A549 (cell line): ENCODE data around the gene TCOF1. TPM values are rescaled to one million over a fixed set of nuclear protein-coding genes. Genes with fewer than 3 reads are reported as not detected.

Experiments
- CBX2 ChIP-seq: fragments of 200-600 bp; sonication (generic); IDR thresholded peaks from 2 replicates; pipeline ENCODE4 v1.6.1; 2016; ENCODE audit warnings: low read depth, mild to moderate bottlenecking, borderline replicate concordance
- CBX8 ChIP-seq: fragments of 200-600 bp; sonication (generic); IDR thresholded peaks from 2 replicates; pipeline ENCODE4 v1.6.1; 2016
- CHD4 ChIP-seq: fragments of 200-600 bp; sonication (generic); IDR thresholded peaks from 2 replicates; pipeline ENCODE4 v1.6.1; 2016; ENCODE audit warnings: antibody characterized with exemption, mild to moderate bottlenecking, borderline replicate concordance
- E2F6 ChIP-seq: IDR thresholded peaks from 2 replicates; pipeline ENCODE4 v1.6.1; 2012; ENCODE audit warnings: low read depth, borderline replicate concordance
- EHF ChIP-seq: fragments of 250-450 bp; sonication (Bioruptor Pico); IDR thresholded peaks from 2 replicates; pipeline ENCODE4 v1.5.0; 2020; ENCODE audit warnings: mild to moderate bottlenecking
- ESRRA ChIP-seq: fragments of 150-350 bp; IDR thresholded peaks from 2 replicates; pipeline ENCODE4 v1.6.1; 2014; ENCODE audit warnings: mild to moderate bottlenecking, low read length, borderline replicate concordance
- FOSL2 ChIP-seq, 2 experiments: fragments of 450-650 bp in 1 of 2; fragments of >200 bp in 1 of 2; sonication (Bioruptor Twin) in 1 of 2; formaldehyde crosslinking; IDR thresholded peaks; 2 replicates each; pipeline versions ENCODE4 v1.5.0 to v1.6.1; 2016 to 2020; ENCODE audit warnings: mild to moderate bottlenecking in 1 of 2, moderate library complexity in 1 of 2
- GATA3 ChIP-seq: IDR thresholded peaks from 2 replicates; pipeline ENCODE4 v1.6.1; 2012; ENCODE audit warnings: borderline replicate concordance
- HES2 ChIP-seq: fragments of >200 bp; sonication (Bioruptor Twin); formaldehyde crosslinking; IDR thresholded peaks from 2 replicates; pipeline ENCODE4 v1.6.1; 2016
- HEYL ChIP-seq: fragments of 250-450 bp; sonication (Bioruptor Pico); IDR thresholded peaks from 2 replicates; pipeline ENCODE4 v1.8.0; 2021; ENCODE audit warnings: mild to moderate bottlenecking, moderate library complexity
- HMGXB4 ChIP-seq: fragments of 250-450 bp; sonication (Bioruptor Pico); IDR thresholded peaks from 2 replicates; pipeline ENCODE4 v1.5.0; 2021; ENCODE audit warnings: mild to moderate bottlenecking, moderate library complexity, borderline replicate concordance
- HOXA7 ChIP-seq: fragments of 250-450 bp; sonication (Bioruptor Pico); IDR thresholded peaks from 2 replicates; pipeline ENCODE4 v1.5.0; 2020; ENCODE audit warnings: mild to moderate bottlenecking, moderate library complexity
- HOXB5 ChIP-seq: fragments of 250-450 bp; sonication (Bioruptor Pico); IDR thresholded peaks from 2 replicates; pipeline ENCODE4 v1.5.0; 2020; ENCODE audit warnings: mild to moderate bottlenecking, moderate library complexity
- KDM5A ChIP-seq: fragments of 200-600 bp; sonication (generic); IDR thresholded peaks from 2 replicates; pipeline ENCODE4 v1.6.1; 2016; ENCODE audit warnings: antibody characterized with exemption, mild to moderate bottlenecking
- MAFK ChIP-seq: fragments of 450-650 bp; IDR thresholded peaks from 2 replicates; pipeline ENCODE4 v1.6.1; 2014; ENCODE audit not compliant: partially characterized antibody
- MAZ ChIP-seq: fragments of 150-350 bp; IDR thresholded peaks from 2 replicates; pipeline ENCODE4 v1.6.1; 2014; ENCODE audit warnings: antibody characterized with exemption, low read depth, low read length, borderline replicate concordance
- NR3C1 ChIP-seq: fragments of >200 bp; sonication (Bioruptor Twin); formaldehyde crosslinking; IDR thresholded peaks from 3 replicates; pipeline ENCODE4 v1.6.1; 2017
- PHF8 ChIP-seq: fragments of 200-600 bp; sonication (generic); IDR thresholded peaks from 2 replicates; pipeline ENCODE4 v1.6.1; 2016; ENCODE audit warnings: low read depth, mild to moderate bottlenecking, antibody characterized with exemption, moderate library complexity, borderline replicate concordance
- RAD21 ChIP-seq, 2 experiments: fragments of >200 bp in 1 of 2; sonication (Bioruptor Twin) in 1 of 2; formaldehyde crosslinking in 1 of 2; IDR thresholded peaks in 1 of 2; conservative IDR thresholded peaks in 1 of 2; 2 replicates in 1 of 2; 3 replicates in 1 of 2; pipeline ENCODE4 v1.6.1; 2012 to 2018; ENCODE audit warnings: inconsistent platforms in 1 of 2
- REST ChIP-seq: fragments of 200-600 bp; sonication (generic); IDR thresholded peaks from 2 replicates; pipeline ENCODE4 v1.6.1; 2016; ENCODE audit warnings: antibody characterized with exemption, mild to moderate bottlenecking, moderate library complexity
- RFX5 ChIP-seq: fragments of 450-650 bp; IDR thresholded peaks from 2 replicates; pipeline ENCODE4 v1.7.1; 2014; ENCODE audit warnings: antibody characterized with exemption, mild to moderate bottlenecking, moderate library complexity
- SMC3 ChIP-seq: fragments of >200 bp; sonication (Bioruptor Twin); formaldehyde crosslinking; IDR thresholded peaks from 3 replicates; pipeline ENCODE4 v1.6.1; 2018; ENCODE audit warnings: inconsistent platforms
- SREBF2 ChIP-seq: fragments of 450-650 bp; IDR thresholded peaks from 2 replicates; pipeline ENCODE4 v1.6.1; 2014; ENCODE audit warnings: mild to moderate bottlenecking, moderate library complexity
- TP53 ChIP-seq: fragments of 250-450 bp; sonication (Bioruptor Pico); IDR thresholded peaks from 2 replicates; pipeline ENCODE4 v1.5.0; 2021; ENCODE audit warnings: mild to moderate bottlenecking, moderate library complexity
- USF2 ChIP-seq: fragments of 450-650 bp; IDR thresholded peaks from 2 replicates; pipeline ENCODE4 v1.6.1; 2014; ENCODE audit warnings: antibody characterized with exemption
- ZC3H11A ChIP-seq: fragments of 450-650 bp; IDR thresholded peaks from 2 replicates; pipeline ENCODE4 v1.6.1; 2014; ENCODE audit warnings: antibody characterized with exemption, mild to moderate bottlenecking
- ZFP36 ChIP-seq: fragments of 450-650 bp; IDR thresholded peaks from 2 replicates; pipeline ENCODE4 v1.6.1; 2014; ENCODE audit warnings: borderline replicate concordance; ENCODE audit not compliant: partially characterized antibody
- polyA plus RNA-seq, 4 experiments: library from polyadenylated mRNA; depleted of rRNA in 3 of 4; stranded (reverse); fragments of >200 nt; fragmentation: RNase III in 1 of 4; extraction: RNeasy Plus Mini Kit Qiagen cat#74134 plus additional on column Dnase treatment in 1 of 4; gene quantifications; 2 replicates in 3 of 4; 3 replicates in 1 of 4; pipeline ENCODE4 v1.2.3, GENCODE V29; 2011 to 2017

The TCOF1 gene
- polyA plus RNA-seq, 2 of the 4 experiments (the other 2 are of a cell fraction), result 17.5 to 47.1 TPM

- no peak for TF ChIP-seq USF2
- TF ChIP-seq ZC3H11A, result no peak
- no peak for TF ChIP-seq MAZ
- TF ChIP-seq NR3C1, result no peak
- TF ChIP-seq REST, result no peak
- TF ChIP-seq HMGXB4 (CRISPR knock-in tag), result no peak
- no peak for TF ChIP-seq HES2
- no peak for TF ChIP-seq FOSL2 (IDR thresholded peaks at IDR 0.05)
- TF ChIP-seq FOSL2 (CRISPR knock-in tag; IDR thresholded peaks at IDR 0.05), result peak; percentile 51; the same call in 1 of the 2 replicates
- no peak for TF ChIP-seq EHF
- peak; percentile 88 to 91 for TF ChIP-seq RAD21 (conservative IDR thresholded peaks at IDR 0.05 in 1 of 2, IDR thresholded peaks at IDR 0.05 in 1 of 2)
- no peak for TF ChIP-seq CBX2
- no peak for TF ChIP-seq GATA3
- TF ChIP-seq RFX5, result peak; percentile 29; the same call in 1 of the 2 replicates
- no peak for TF ChIP-seq SREBF2
- TF ChIP-seq HOXA7 (CRISPR knock-in tag), result no peak
- TF ChIP-seq CHD4, result no peak
- TF ChIP-seq PHF8, result no peak
- TF ChIP-seq HOXB5 (CRISPR knock-in tag), result no peak
- TF ChIP-seq SMC3, result peak; percentile 86
- no peak for TF ChIP-seq KDM5A
- no peak for TF ChIP-seq TP53 (CRISPR knock-in tag)
- TF ChIP-seq E2F6, result no peak
- TF ChIP-seq MAFK, result no peak
- TF ChIP-seq ZFP36, result no peak
- no peak for TF ChIP-seq CBX8
- TF ChIP-seq ESRRA, result no peak
- TF ChIP-seq HEYL (CRISPR knock-in tag), result no peak
Measured at GRCh38 chr5:150436141-150436680, 78.7 kb downstream of the TCOF1 start (continued).
